ENCODE data around the gene TRMU. TPM values are rescaled to one million over a fixed set of nuclear protein-coding genes. Genes with fewer than 3 reads are reported as not detected.

TRMU gene
- total and polyA plus RNA-seq, 2 of the 8 experiments (the other 6 are each of a cell fraction or from before 2014, with no cell fraction given): 43.4 to 70.6 TPM

- TF ChIP-seq MAX (IDR thresholded peaks at IDR 0.05): no peak
- TF ChIP-seq SP1 (IDR thresholded peaks at IDR 0.05; ENCODE audit: low read depth, low read length): no peak
- no peak for TF ChIP-seq CHD1 (IDR thresholded peaks at IDR 0.05; ENCODE audit: low read depth, low read length)
- no peak for TF ChIP-seq BCL11A (IDR thresholded peaks at IDR 0.05; ENCODE audit: low read depth in 2 of 2, low read length in 2 of 2)
- TF ChIP-seq SP4 (IDR thresholded peaks at IDR 0.05; ENCODE audit: low read length): no peak
- no peak for TF ChIP-seq BACH1 (IDR thresholded peaks at IDR 0.05; ENCODE audit: low read length)
- no peak for TF ChIP-seq NANOG (IDR thresholded peaks at IDR 0.05; ENCODE audit: insufficient read depth, low read depth, low read length, poor library complexity, severe bottlenecking)
- TF ChIP-seq BRCA1 (IDR thresholded peaks at IDR 0.05; ENCODE audit: low read depth, low read length): no peak
- TF ChIP-seq JUN (IDR thresholded peaks at IDR 0.05; ENCODE audit: low read depth, low read length): no peak
- TF ChIP-seq GABPA (IDR thresholded peaks at IDR 0.05; ENCODE audit: borderline replicate concordance, insufficient read depth, low read length): no peak
- TF ChIP-seq, protein P1, sequence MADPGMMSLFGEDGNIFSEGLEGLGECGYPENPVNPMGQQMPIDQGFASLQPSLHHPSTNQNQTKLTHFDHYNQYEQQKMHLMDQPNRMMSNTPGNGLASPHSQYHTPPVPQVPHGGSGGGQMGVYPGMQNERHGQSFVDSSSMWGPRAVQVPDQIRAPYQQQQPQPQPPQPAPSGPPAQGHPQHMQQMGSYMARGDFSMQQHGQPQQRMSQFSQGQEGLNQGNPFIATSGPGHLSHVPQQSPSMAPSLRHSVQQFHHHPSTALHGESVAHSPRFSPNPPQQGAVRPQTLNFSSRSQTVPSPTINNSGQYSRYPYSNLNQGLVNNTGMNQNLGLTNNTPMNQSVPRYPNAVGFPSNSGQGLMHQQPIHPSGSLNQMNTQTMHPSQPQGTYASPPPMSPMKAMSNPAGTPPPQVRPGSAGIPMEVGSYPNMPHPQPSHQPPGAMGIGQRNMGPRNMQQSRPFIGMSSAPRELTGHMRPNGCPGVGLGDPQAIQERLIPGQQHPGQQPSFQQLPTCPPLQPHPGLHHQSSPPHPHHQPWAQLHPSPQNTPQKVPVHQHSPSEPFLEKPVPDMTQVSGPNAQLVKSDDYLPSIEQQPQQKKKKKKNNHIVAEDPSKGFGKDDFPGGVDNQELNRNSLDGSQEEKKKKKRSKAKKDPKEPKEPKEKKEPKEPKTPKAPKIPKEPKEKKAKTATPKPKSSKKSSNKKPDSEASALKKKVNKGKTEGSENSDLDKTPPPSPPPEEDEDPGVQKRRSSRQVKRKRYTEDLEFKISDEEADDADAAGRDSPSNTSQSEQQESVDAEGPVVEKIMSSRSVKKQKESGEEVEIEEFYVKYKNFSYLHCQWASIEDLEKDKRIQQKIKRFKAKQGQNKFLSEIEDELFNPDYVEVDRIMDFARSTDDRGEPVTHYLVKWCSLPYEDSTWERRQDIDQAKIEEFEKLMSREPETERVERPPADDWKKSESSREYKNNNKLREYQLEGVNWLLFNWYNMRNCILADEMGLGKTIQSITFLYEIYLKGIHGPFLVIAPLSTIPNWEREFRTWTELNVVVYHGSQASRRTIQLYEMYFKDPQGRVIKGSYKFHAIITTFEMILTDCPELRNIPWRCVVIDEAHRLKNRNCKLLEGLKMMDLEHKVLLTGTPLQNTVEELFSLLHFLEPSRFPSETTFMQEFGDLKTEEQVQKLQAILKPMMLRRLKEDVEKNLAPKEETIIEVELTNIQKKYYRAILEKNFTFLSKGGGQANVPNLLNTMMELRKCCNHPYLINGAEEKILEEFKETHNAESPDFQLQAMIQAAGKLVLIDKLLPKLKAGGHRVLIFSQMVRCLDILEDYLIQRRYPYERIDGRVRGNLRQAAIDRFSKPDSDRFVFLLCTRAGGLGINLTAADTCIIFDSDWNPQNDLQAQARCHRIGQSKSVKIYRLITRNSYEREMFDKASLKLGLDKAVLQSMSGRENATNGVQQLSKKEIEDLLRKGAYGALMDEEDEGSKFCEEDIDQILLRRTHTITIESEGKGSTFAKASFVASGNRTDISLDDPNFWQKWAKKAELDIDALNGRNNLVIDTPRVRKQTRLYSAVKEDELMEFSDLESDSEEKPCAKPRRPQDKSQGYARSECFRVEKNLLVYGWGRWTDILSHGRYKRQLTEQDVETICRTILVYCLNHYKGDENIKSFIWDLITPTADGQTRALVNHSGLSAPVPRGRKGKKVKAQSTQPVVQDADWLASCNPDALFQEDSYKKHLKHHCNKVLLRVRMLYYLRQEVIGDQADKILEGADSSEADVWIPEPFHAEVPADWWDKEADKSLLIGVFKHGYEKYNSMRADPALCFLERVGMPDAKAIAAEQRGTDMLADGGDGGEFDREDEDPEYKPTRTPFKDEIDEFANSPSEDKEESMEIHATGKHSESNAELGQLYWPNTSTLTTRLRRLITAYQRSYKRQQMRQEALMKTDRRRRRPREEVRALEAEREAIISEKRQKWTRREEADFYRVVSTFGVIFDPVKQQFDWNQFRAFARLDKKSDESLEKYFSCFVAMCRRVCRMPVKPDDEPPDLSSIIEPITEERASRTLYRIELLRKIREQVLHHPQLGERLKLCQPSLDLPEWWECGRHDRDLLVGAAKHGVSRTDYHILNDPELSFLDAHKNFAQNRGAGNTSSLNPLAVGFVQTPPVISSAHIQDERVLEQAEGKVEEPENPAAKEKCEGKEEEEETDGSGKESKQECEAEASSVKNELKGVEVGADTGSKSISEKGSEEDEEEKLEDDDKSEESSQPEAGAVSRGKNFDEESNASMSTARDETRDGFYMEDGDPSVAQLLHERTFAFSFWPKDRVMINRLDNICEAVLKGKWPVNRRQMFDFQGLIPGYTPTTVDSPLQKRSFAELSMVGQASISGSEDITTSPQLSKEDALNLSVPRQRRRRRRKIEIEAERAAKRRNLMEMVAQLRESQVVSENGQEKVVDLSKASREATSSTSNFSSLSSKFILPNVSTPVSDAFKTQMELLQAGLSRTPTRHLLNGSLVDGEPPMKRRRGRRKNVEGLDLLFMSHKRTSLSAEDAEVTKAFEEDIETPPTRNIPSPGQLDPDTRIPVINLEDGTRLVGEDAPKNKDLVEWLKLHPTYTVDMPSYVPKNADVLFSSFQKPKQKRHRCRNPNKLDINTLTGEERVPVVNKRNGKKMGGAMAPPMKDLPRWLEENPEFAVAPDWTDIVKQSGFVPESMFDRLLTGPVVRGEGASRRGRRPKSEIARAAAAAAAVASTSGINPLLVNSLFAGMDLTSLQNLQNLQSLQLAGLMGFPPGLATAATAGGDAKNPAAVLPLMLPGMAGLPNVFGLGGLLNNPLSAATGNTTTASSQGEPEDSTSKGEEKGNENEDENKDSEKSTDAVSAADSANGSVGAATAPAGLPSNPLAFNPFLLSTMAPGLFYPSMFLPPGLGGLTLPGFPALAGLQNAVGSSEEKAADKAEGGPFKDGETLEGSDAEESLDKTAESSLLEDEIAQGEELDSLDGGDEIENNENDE (IDR thresholded peaks at IDR 0.05; ENCODE audit: insufficient replicate concordance, low read length): no peak
Measured at GRCh38 chr22:46290121-46290842, 45.2 kb upstream of the TRMU start (continued).
